22Rv1 (cell line): ENCODE data around the gene DEPDC1B.

Source experiments
- ZFX ChIP-seq: fragments of 450-650 bp; IDR thresholded peaks from 2 replicates; pipeline ENCODE4 v1.6.1; 2017; ENCODE audit warnings: antibody characterized with exemption, borderline replicate concordance
- TF ChIP-seq, protein P1 (sequence below): fragments of 450-650 bp; IDR thresholded peaks from 2 replicates; pipeline ENCODE4 v1.5.1; 2017; ENCODE audit warnings: mild to moderate bottlenecking

DNA sequence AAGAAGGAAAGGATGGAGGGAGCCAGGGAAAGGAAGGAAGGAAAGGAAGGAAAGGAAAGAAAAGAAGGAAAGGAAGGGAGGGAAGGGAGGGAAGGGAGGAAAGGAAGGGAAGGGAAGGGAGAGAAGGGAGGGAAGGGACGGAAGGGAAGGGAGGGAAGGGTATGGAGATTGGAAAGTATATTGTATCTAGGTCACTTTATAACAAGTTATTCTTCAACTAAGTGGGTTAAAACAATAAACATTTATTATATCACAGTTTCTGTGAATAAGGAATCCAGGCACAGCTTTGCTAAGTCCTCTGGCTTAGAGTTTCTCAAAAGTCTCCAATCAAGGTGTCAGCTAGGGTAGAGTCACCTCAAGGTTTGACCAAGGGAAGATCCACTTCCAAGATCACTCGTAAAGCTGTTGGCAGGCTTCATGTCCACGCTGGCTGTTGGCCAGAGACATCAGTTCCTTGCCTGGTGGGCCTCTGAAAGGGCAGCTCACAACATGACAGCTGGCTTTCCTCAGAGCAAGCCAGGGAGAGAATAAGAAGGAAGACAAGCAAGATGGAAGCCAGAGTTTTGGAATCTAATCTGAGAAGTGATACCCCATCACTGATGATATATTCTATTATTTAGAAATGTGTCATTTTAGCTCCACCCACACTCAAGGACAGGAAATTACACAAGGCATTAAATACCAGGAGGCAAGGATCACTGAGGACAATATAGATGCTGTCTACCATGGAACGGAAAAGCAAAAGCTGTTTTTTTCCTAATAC is 105.1 kb downstream of the DEPDC1B start:
- TF ChIP-seq, protein P1, sequence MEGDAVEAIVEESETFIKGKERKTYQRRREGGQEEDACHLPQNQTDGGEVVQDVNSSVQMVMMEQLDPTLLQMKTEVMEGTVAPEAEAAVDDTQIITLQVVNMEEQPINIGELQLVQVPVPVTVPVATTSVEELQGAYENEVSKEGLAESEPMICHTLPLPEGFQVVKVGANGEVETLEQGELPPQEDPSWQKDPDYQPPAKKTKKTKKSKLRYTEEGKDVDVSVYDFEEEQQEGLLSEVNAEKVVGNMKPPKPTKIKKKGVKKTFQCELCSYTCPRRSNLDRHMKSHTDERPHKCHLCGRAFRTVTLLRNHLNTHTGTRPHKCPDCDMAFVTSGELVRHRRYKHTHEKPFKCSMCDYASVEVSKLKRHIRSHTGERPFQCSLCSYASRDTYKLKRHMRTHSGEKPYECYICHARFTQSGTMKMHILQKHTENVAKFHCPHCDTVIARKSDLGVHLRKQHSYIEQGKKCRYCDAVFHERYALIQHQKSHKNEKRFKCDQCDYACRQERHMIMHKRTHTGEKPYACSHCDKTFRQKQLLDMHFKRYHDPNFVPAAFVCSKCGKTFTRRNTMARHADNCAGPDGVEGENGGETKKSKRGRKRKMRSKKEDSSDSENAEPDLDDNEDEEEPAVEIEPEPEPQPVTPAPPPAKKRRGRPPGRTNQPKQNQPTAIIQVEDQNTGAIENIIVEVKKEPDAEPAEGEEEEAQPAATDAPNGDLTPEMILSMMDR = no peak
- no peak for TF ChIP-seq ZFX
